CD14-positive monocyte (primary cell): Measurements from ENCODE around the gene CARS2. TPM values are rescaled to one million over a fixed set of nuclear protein-coding genes. Genes with fewer than 3 reads are reported as not detected.

ENCODE experiments used
- DNase-seq, 3 donors: peaks; one replicate each; pipeline ENCODE4 v3.0.0-alpha.2; 2011 to 2022
- H2AFZ ChIP-seq: 2 replicates; pipeline ENCODE4 v1.6.0; 2012; ENCODE audit warnings: mild to moderate bottlenecking, low read depth, low read length, inconsistent platforms; ENCODE audit not compliant: insufficient read depth, poor library complexity, severe bottlenecking
- H3K27ac ChIP-seq, 2 donors: 1 replicate in 1 of 2; 2 replicates in 1 of 2; pipeline ENCODE4 v1.5.1; 2012 to 2013; ENCODE audit warnings: low read length in 2 of 2, control low read depth in 1 of 2, inconsistent platforms in 1 of 2, low read depth in 1 of 2, mild to moderate bottlenecking in 1 of 2
- H3K27me3 ChIP-seq, 2 donors: one replicate each; pipeline versions ENCODE4 v1.6.0 to v1.6.1; 2011 to 2013; ENCODE audit warnings: low read length in 2 of 2; ENCODE audit not compliant: control insufficient read depth in 2 of 2, insufficient read depth in 2 of 2
- H3K36me3 ChIP-seq, 2 donors: replicated peaks in 1 of 2; 1 replicate in 1 of 2; 2 replicates in 1 of 2; pipeline versions ENCODE4 v1.5.1 to v1.6.1; 2012 to 2013; ENCODE audit warnings: low read length in 2 of 2, control low read depth in 1 of 2, inconsistent platforms in 1 of 2, mild to moderate bottlenecking in 1 of 2; ENCODE audit not compliant: insufficient read depth in 2 of 2, control insufficient read depth in 1 of 2
- H3K4me1 ChIP-seq, 2 donors: 1 replicate in 1 of 2; 2 replicates in 1 of 2; pipeline versions ENCODE4 v1.5.1 to v1.6.1; 2012 to 2013; ENCODE audit warnings: low read length in 2 of 2, control low read depth in 1 of 2, inconsistent platforms in 1 of 2, mild to moderate bottlenecking in 1 of 2, moderate library complexity in 1 of 2; ENCODE audit not compliant: insufficient read depth in 2 of 2, control insufficient read depth in 1 of 2
- H3K4me2 ChIP-seq: replicated peaks from 2 replicates; pipeline ENCODE3; 2012; ENCODE audit warnings: low read length, moderate library complexity, mild to moderate bottlenecking; ENCODE audit not compliant: poor library complexity, severe bottlenecking; ENCODE audit errors: extremely low read depth
- H3K4me3 ChIP-seq, 3 experiments: fragments of 200-600 bp in 1 of 3; sonication (generic) in 1 of 3; replicated peaks in 1 of 3; 1 replicate in 2 of 3; 2 replicates in 1 of 3; pipeline ENCODE4 v1.5.1; 2011 to 2013; ENCODE audit warnings: low read length in 3 of 3, mild to moderate bottlenecking in 3 of 3, control low read depth in 2 of 3, low read depth in 2 of 3, inconsistent platforms in 1 of 3, moderate library complexity in 1 of 3
- H3K79me2 ChIP-seq: 2 replicates; pipeline ENCODE4 v1.6.0; 2012; ENCODE audit warnings: mild to moderate bottlenecking, control low read depth, inconsistent platforms, low read length, moderate library complexity; ENCODE audit not compliant: insufficient read depth
- H3K9ac ChIP-seq: 2 replicates; pipeline ENCODE4 v1.6.0; 2017; ENCODE audit warnings: low read length, mild to moderate bottlenecking; ENCODE audit not compliant: insufficient read depth, poor library complexity, severe bottlenecking
- H3K9me3 ChIP-seq, 2 donors: replicated peaks in 1 of 2; 1 replicate in 1 of 2; 2 replicates in 1 of 2; pipeline versions ENCODE4 v1.5.1 to v1.6.1; 2012 to 2013; ENCODE audit warnings: low read length in 2 of 2, control low read depth in 1 of 2; ENCODE audit not compliant: control insufficient read depth in 1 of 2, insufficient read depth in 1 of 2
- H4K20me1 ChIP-seq: 2 replicates; pipeline ENCODE4 v1.6.0; 2012; ENCODE audit warnings: mild to moderate bottlenecking, low read length, control low read depth, moderate library complexity; ENCODE audit not compliant: insufficient read depth
- H3K27ac Mint-ChIP-seq, 7 donors: one replicate each; pipeline ENCODE4 v1.8.0; 2020; ENCODE audit warnings: mild to moderate bottlenecking in 7 of 7, mixed read lengths in 7 of 7, moderate library complexity in 6 of 7, inconsistent platforms in 2 of 7
- H3K27me3 Mint-ChIP-seq, 3 donors: one replicate each; pipeline ENCODE4 v1.8.0; 2021 to 2022; ENCODE audit warnings: low read depth in 3 of 3, mild to moderate bottlenecking in 3 of 3, mixed read lengths in 3 of 3, moderate library complexity in 3 of 3, inconsistent platforms in 1 of 3
- H3K36me3 Mint-ChIP-seq, 2 donors: one replicate each; pipeline ENCODE4 v1.8.0; 2020; ENCODE audit warnings: mixed read lengths in 2 of 2, inconsistent platforms in 1 of 2, mild to moderate bottlenecking in 1 of 2
- H3K4me1 Mint-ChIP-seq: one replicate; pipeline ENCODE4 v1.8.0; 2020; ENCODE audit warnings: mild to moderate bottlenecking, mixed read lengths
- H3K4me3 Mint-ChIP-seq, 2 donors: one replicate each; pipeline ENCODE4 v1.8.0; 2020; ENCODE audit warnings: mild to moderate bottlenecking in 2 of 2, mixed read lengths in 2 of 2, moderate library complexity in 1 of 2
- H3K9me3 Mint-ChIP-seq, 7 donors: one replicate each; pipeline ENCODE4 v1.8.0; 2020 to 2022; ENCODE audit warnings: mixed read lengths in 7 of 7, mild to moderate bottlenecking in 6 of 7, moderate library complexity in 6 of 7, inconsistent platforms in 2 of 7
- WGBS: methylation state at CpG from one replicate; pipeline ENCODE4 v1.1.5; 2013; ENCODE audit warnings: missing lambda C conversion rate; ENCODE audit not compliant: insufficient coverage; 5-methylcytosine and 5-hydroxymethylcytosine counted together
- intact Hi-C, 2 donors: fragments of 100-400 bp; cut with micrococcal nuclease; formaldehyde crosslinking; loops; one replicate each; pipeline versions ENCODE4 v1.15.0 to v1.15.1; 2023
- polyA plus RNA-seq, 3 donors: library from polyadenylated mRNA; depleted of rRNA in 1 of 3; unstranded in 2 of 3; stranded (reverse) in 1 of 3; fragments of 300-500 nt in 2 of 3; fragments of >200 nt in 1 of 3; fragmentation: Illumina TruSeq in 2 of 3; gene quantifications; 1 replicate in 2 of 3; 2 replicates in 1 of 3; pipeline ENCODE4 v1.2.3, GENCODE V29; 2012 to 2021
- TF ChIP-seq, protein P1 (sequence below): fragments of 200-600 bp; IDR thresholded peaks from one replicate; pipeline ENCODE4 v1.8.0; 2022; ENCODE audit warnings: antibody characterized with exemption, mild to moderate bottlenecking

The CARS2 gene
- polyA plus RNA-seq, 3 donors = 130 to 305 (median 227) TPM

DNA sequence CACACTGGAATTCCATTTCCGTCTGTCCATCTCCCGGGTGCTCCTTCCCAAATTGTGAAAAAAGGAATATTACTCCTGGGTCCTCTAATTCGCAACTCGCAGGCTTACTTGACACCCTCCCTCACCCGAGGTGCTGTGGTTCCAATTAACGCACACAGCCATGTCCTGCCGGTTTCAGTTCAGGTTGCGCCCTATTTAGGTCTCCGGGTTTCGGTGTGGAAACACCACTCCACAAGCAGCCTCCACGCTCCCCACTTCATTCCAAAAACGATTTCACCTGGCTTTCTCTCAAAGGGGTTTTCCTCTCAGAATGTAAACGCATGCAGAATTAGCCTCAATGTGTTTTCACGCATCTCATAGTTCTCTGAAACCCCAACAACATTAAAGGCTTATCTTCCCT, 52.6 kb downstream of the CARS2 start:
- Histone ChIP-seq H4K20me1 (peaks cover 55% of the 10 kb centered on the region), H3K36me3 (peaks cover 65 to 75% of the 10 kb centered on the region in 2 donors), H3K9ac (no peak overlapping the region), H2AFZ (no peak overlapping the region), H3K4me1 (peaks cover 15 to 19% of the 10 kb centered on the region in 2 donors), H3K79me2 (peaks cover 90% of the 10 kb centered on the region), H3K4me3 (no peak overlapping the region), H3K9me3 (no peaks in the 10 kb centered on the region), H3K4me2 (no peak overlapping the region), H3K27ac (peak overlapping the region in 1 of 2 donors; percentile 61), H3K27me3 (no peaks in the 10 kb centered on the region)
- peak overlapping the region in 4 of 7 donors; percentile 65 to 88 (median 70) for H3K27ac Mint-ChIP-seq
- peaks cover 0 to 2% (median 0%) of the 10 kb centered on the region in 3 donors for H3K27me3 Mint-ChIP-seq
- no peak for DNase-seq
- 68% methylated on average over 10 of the region's 14 CpGs for WGBS
- H3K9me3 Mint-ChIP-seq = peaks cover 0 to under 1% (median 0%) of the 10 kb centered on the region in 7 donors
- H3K4me3 Mint-ChIP-seq = no peak overlapping the region
- intact Hi-C loops = no loop called here
- peaks cover 35% of the 10 kb centered on the region for H3K4me1 Mint-ChIP-seq
- TF ChIP-seq, protein P1, sequence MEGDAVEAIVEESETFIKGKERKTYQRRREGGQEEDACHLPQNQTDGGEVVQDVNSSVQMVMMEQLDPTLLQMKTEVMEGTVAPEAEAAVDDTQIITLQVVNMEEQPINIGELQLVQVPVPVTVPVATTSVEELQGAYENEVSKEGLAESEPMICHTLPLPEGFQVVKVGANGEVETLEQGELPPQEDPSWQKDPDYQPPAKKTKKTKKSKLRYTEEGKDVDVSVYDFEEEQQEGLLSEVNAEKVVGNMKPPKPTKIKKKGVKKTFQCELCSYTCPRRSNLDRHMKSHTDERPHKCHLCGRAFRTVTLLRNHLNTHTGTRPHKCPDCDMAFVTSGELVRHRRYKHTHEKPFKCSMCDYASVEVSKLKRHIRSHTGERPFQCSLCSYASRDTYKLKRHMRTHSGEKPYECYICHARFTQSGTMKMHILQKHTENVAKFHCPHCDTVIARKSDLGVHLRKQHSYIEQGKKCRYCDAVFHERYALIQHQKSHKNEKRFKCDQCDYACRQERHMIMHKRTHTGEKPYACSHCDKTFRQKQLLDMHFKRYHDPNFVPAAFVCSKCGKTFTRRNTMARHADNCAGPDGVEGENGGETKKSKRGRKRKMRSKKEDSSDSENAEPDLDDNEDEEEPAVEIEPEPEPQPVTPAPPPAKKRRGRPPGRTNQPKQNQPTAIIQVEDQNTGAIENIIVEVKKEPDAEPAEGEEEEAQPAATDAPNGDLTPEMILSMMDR = no peak
- peaks cover 64 to 76% of the 10 kb centered on the region in 2 donors for H3K36me3 Mint-ChIP-seq

DNA sequence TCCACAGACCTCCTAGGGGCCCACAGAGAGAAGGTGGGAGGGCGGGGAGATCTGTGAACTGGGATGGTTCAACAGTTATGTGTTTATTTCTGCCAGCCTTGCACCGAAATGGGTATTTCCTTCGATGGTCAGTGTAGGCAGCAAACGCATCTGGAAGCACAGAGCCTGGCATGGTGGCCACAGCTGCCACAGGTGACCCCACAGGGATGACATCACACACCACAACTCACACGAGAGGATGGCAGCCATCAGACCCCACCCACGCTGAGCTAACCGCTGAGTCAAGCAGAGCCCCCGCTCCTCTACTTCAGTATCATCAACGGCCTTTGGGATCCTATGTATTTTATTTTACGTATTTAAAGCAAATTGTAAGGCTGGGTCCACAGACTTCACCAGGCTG, 53.2 kb downstream of the CARS2 start:
- H3K4me1 Mint-ChIP-seq = peaks cover 30% of the 10 kb centered on the region
- no peaks in the 10 kb centered on the region for H3K9me3 Mint-ChIP-seq
- H3K4me3 Mint-ChIP-seq = no peak overlapping the region
- Histone ChIP-seq H4K20me1 (peaks cover 59% of the 10 kb centered on the region), H3K4me3 (no peak overlapping the region), H3K4me2 (no peak overlapping the region), H2AFZ (no peak overlapping the region), H3K9ac (no peak overlapping the region), H3K4me1 (peaks cover 11 to 15% of the 10 kb centered on the region in 2 donors), H3K79me2 (peaks cover 89% of the 10 kb centered on the region), H3K27me3 (no peaks in the 10 kb centered on the region), H3K36me3 (peaks cover 67 to 80% of the 10 kb centered on the region in 2 donors), H3K27ac (peak overlapping the region in 1 of 2 donors; percentile 32), H3K9me3 (no peaks in the 10 kb centered on the region)
- 92% methylated on average over 3 of the region's 10 CpGs for WGBS
- intact Hi-C loops = no loop called here
- H3K36me3 Mint-ChIP-seq = peaks cover 69 to 81% of the 10 kb centered on the region in 2 donors
- no peak for DNase-seq
- H3K27me3 Mint-ChIP-seq = peaks cover 0 to 2% (median 0%) of the 10 kb centered on the region in 3 donors
- TF ChIP-seq, protein P1 = no peak
- peak overlapping the region in 2 of 7 donors; percentile 40 to 67 for H3K27ac Mint-ChIP-seq
